Panc1 (cell line): ENCODE results near the gene GM2A. TPM values are rescaled to one million over a fixed set of nuclear protein-coding genes. Genes with fewer than 3 reads are reported as not detected.
"Not testable (repeated sequence)": the region's sequence is repeated elsewhere in the genome, so short reads cannot be mapped to it uniquely, and the experiment has no call there.

Experiments
- ATAC-seq: fragments of 200-7000 bp; cut with Tn5 transposase; 2 replicates; pipeline ENCODE4 v1.9.1; 2020; ENCODE audit warnings: mild to moderate bottlenecking, moderate library complexity
- BruUV-seq: library from RNA; stranded (reverse); fragments of 400-500 nt; replicated peaks from 2 replicates; lab custom pipeline; 2021; lab: Mats Ljungman, UMichigan
- CTCF ChIA-PET: fragments of 300-600 bp; sonication (Branson Sonifier 250); formaldehyde crosslinking; loops from one replicate; lab custom pipeline; 2022; ENCODE audit warnings: antibody characterized with exemption; lab: Charles Lee
- POLR2A ChIA-PET: fragments of 300-600 bp; sonication (Branson Sonifier 250); formaldehyde crosslinking; loops from one replicate; lab custom pipeline; 2022; ENCODE audit warnings: antibody characterized with exemption; lab: Charles Lee
- DNase-seq: peaks from one replicate; pipeline ENCODE4 v3.0.0-alpha.2; 2010; ENCODE audit warnings: low read depth, low spot score
- H3K27ac ChIP-seq: 2 replicates; pipeline ENCODE4 v1.5.1; 2011; ENCODE audit warnings: mild to moderate bottlenecking, low read length, inconsistent platforms
- H3K27me3 ChIP-seq: fragments of 200-500 bp; sonication (Bioruptor generic); 2 replicates; pipeline ENCODE4 v1.6.0; 2014; ENCODE audit warnings: low read length, inconsistent platforms; ENCODE audit not compliant: control insufficient read depth, insufficient read depth
- H3K36me3 ChIP-seq: fragments of 200-500 bp; sonication (Bioruptor generic); 2 replicates; pipeline ENCODE4 v1.5.1; 2014; ENCODE audit warnings: inconsistent platforms, mild to moderate bottlenecking, low read length, moderate library complexity; ENCODE audit not compliant: control insufficient read depth, insufficient read depth
- H3K4me1 ChIP-seq: 2 replicates; pipeline ENCODE4 v1.5.1; 2011; ENCODE audit warnings: inconsistent platforms, mild to moderate bottlenecking, low read length, moderate library complexity; ENCODE audit not compliant: control insufficient read depth, insufficient read depth
- H3K4me3 ChIP-seq, 2 experiments: 2 replicates each; pipeline ENCODE4 v1.5.1; 2011 to 2012; ENCODE audit warnings: low read depth in 2 of 2, low read length in 2 of 2, mild to moderate bottlenecking in 2 of 2, inconsistent platforms in 1 of 2, moderate library complexity in 1 of 2
- H3K9me3 ChIP-seq: fragments of 200-500 bp; sonication (Bioruptor generic); 2 replicates; pipeline ENCODE4 v1.5.1; 2014; ENCODE audit warnings: low read depth, mild to moderate bottlenecking, inconsistent platforms, low read length, moderate library complexity; ENCODE audit not compliant: control insufficient read depth, insufficient read depth
- POLR2AphosphoS5 ChIP-seq: IDR thresholded peaks from 2 replicates; pipeline ENCODE4 v1.6.1; 2012; ENCODE audit warnings: mild to moderate bottlenecking, low read depth, low read length, moderate library complexity
- SIN3A ChIP-seq: IDR thresholded peaks from 2 replicates; pipeline ENCODE4 v1.6.1; 2012; ENCODE audit warnings: low read depth, mild to moderate bottlenecking, low read length, moderate library complexity, borderline replicate concordance; ENCODE audit not compliant: insufficient read depth
- TCF7L2 ChIP-seq: IDR thresholded peaks from 2 replicates; pipeline ENCODE4 v1.6.1; 2011; ENCODE audit warnings: mild to moderate bottlenecking, low read depth, low read length, inconsistent platforms
- in situ Hi-C: cut with HindIII; loops from 2 replicates; pipeline ENCODE4 v1.10.0; 2016; ENCODE audit warnings: low sequenced_read_pairs, low pct_unique_long_range_greater_than_20kb
- intact Hi-C: fragments of 100-400 bp; cut with micrococcal nuclease; formaldehyde crosslinking; loops from one replicate; pipeline ENCODE4 v1.10.0; 2022; ENCODE audit not compliant: unreplicated experiment
- total RNA-seq: library from RNA; stranded (reverse); gene quantifications from one replicate; pipeline ENCODE4 v1.2.1, GENCODE V29; 2021; ENCODE audit not compliant: unreplicated experiment
- TF ChIP-seq, protein P1 (sequence below): fragments of 450-650 bp; IDR thresholded peaks from 2 replicates; pipeline ENCODE4 v1.5.1; 2017; ENCODE audit warnings: mild to moderate bottlenecking
- TF ChIP-seq, protein P2 (sequence below), 2 experiments: IDR thresholded peaks; 2 replicates each; pipeline ENCODE4 v1.6.1; 2011 to 2012; ENCODE audit warnings: low read depth in 2 of 2, control low read depth in 1 of 2, low read length in 1 of 2, mild to moderate bottlenecking in 1 of 2, moderate library complexity in 1 of 2; ENCODE audit not compliant: insufficient read depth in 1 of 2

GM2A gene
- total RNA-seq, 1 experiment from 2014 or later: 40.7 TPM

DNA sequence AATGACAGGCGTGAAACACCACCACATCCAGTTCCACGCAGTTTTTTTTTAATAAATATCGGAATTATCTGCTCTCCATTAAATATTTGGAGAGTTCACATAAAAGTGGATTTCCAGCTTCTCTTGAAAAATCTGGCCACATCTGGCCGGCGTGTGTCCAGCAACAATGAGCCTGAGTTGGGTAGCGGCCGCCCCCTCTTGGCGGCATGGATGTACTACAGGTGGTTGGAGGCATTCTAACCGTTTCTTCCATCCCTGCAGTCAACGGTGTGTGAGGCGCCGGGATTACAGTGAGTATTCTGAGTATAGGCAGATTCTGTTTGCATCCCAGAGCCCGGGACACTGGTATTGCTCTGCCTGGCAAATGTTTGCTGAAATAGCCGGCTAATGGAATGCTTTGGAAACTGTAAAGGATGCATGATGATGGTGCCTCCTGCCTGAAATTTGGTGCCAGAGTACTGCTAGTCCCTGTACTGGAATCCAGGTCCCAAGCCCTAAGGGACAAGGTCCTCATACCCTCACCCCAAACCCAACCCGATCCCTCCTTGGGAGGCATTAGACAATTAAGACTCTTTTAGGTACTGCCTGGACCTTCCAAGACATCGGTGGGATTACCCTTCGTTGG is 13.6 kb upstream of the GM2A start:
- TF ChIP-seq, protein P1, sequence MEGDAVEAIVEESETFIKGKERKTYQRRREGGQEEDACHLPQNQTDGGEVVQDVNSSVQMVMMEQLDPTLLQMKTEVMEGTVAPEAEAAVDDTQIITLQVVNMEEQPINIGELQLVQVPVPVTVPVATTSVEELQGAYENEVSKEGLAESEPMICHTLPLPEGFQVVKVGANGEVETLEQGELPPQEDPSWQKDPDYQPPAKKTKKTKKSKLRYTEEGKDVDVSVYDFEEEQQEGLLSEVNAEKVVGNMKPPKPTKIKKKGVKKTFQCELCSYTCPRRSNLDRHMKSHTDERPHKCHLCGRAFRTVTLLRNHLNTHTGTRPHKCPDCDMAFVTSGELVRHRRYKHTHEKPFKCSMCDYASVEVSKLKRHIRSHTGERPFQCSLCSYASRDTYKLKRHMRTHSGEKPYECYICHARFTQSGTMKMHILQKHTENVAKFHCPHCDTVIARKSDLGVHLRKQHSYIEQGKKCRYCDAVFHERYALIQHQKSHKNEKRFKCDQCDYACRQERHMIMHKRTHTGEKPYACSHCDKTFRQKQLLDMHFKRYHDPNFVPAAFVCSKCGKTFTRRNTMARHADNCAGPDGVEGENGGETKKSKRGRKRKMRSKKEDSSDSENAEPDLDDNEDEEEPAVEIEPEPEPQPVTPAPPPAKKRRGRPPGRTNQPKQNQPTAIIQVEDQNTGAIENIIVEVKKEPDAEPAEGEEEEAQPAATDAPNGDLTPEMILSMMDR: peak; percentile 84
- no peak for TF ChIP-seq SIN3A
- no TSS peak for BruUV-seq
- Histone ChIP-seq H3K27me3 (no peaks in the 10 kb centered on the region), H3K27ac (no peak overlapping the region), H3K36me3 (no peaks in the 10 kb centered on the region), H3K4me1 (no peaks in the 10 kb centered on the region), H3K9me3 (no peaks in the 10 kb centered on the region), H3K4me3 (no peak overlapping the region)
- intact Hi-C loops: loop anchor here (2.0 kb wide), 1 partner anchor 113 kb away; no protein-coding TSS in a partner anchor
- ChIA-PET POLR2A (no interaction called here), CTCF (interaction anchor here (0.6 to 1.0 kb wide), 3 partner anchors 13 to 114 kb away, joined by 3 to 7 read pairs (median 3); partner anchors contain the start of gene GM2A)
- in situ Hi-C loops: no loop called here
- DNase-seq: no peak
- ATAC-seq: peak; percentile 86

DNA sequence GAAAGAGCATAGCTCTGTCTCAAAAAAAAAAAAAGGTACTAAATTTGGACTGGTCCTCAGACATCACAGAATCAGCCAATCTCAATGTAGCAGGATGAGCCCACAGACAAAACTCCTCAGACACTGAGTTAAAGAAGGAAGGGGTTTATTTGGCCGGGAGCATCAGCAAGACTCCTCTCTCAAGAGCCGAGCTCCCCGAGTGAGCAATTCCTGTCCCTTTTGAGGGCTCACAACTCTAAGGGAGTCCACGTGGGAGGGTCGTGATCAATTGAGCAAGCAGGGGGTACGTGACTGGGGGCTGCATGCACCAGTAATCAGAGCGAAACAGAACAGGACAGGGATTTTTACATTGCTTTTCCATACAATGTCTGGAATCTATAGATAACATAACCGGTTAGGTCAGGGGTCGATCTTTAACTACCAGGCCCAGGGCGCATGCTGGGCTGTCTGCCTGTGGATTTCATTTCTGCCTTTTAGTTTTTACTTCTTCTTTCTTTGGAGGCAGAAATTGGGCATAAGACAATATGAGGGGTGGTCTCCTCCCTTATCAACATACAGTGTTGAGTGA is 12.6 kb upstream of the GM2A start:
- BruUV-seq, H3K27ac ChIP-seq, H3K36me3 ChIP-seq, intact Hi-C loops, ATAC-seq, in situ Hi-C loops, H3K4me3 ChIP-seq, H3K4me1 ChIP-seq, H3K27me3 ChIP-seq, H3K9me3 ChIP-seq, POLR2A ChIA-PET, DNase-seq: not testable (repeated sequence)
- CTCF ChIA-PET: interaction anchor here (0.6 kb wide), 1 partner anchor 12 kb away, joined by 7 read pairs; no protein-coding TSS in a partner anchor

DNA sequence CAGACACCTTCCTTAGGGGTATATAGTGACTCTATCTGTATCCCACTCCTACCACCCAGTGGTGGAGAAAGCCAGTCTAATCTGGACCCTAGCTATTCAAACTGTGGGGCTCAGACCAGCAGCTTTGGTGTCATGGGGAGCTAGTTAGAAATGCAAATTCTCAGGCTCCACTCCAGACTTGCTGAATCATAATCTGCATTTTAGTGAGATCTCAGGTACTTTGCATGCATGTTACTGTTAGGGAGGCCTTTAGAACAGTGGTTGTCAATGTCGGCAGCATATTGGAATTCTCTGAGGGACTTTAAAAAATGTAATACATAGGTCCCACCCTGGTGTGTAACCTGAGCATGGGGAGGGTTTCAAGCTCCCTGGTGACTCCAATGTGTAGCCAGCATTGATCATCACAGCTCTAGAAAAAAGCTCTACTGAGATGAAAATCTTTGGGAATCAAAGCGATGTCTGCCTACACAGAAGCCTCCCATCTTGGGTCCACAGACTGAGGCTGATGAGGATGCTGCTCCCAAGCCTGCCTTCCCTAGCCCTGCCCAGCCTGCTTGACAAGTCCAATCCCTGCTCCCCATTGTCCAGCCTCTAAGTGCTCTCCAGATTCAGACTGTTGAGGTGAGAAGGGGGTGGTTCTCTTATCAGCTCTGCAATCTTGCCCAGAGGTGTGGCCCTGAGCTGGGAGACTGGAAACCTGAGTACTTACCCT is 11.9 kb upstream of the GM2A start:
- no TSS peak for BruUV-seq
- CTCF ChIA-PET: no interaction called here
- Histone ChIP-seq H3K4me1 (no peaks in the 10 kb centered on the region), H3K36me3 (no peaks in the 10 kb centered on the region), H3K27me3 (no peaks in the 10 kb centered on the region), H3K9me3 (no peaks in the 10 kb centered on the region), H3K27ac (no peak overlapping the region), H3K4me3 (no peak overlapping the region)
- in situ Hi-C loops: no loop called here
- ATAC-seq: no peak
- TF ChIP-seq SIN3A (no peak), TCF7L2 (no peak), POLR2AphosphoS5 (no peak)
- TF ChIP-seq, protein P1: no peak
- TF ChIP-seq, protein P2, sequence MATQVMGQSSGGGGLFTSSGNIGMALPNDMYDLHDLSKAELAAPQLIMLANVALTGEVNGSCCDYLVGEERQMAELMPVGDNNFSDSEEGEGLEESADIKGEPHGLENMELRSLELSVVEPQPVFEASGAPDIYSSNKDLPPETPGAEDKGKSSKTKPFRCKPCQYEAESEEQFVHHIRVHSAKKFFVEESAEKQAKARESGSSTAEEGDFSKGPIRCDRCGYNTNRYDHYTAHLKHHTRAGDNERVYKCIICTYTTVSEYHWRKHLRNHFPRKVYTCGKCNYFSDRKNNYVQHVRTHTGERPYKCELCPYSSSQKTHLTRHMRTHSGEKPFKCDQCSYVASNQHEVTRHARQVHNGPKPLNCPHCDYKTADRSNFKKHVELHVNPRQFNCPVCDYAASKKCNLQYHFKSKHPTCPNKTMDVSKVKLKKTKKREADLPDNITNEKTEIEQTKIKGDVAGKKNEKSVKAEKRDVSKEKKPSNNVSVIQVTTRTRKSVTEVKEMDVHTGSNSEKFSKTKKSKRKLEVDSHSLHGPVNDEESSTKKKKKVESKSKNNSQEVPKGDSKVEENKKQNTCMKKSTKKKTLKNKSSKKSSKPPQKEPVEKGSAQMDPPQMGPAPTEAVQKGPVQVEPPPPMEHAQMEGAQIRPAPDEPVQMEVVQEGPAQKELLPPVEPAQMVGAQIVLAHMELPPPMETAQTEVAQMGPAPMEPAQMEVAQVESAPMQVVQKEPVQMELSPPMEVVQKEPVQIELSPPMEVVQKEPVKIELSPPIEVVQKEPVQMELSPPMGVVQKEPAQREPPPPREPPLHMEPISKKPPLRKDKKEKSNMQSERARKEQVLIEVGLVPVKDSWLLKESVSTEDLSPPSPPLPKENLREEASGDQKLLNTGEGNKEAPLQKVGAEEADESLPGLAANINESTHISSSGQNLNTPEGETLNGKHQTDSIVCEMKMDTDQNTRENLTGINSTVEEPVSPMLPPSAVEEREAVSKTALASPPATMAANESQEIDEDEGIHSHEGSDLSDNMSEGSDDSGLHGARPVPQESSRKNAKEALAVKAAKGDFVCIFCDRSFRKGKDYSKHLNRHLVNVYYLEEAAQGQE (IDR thresholded peaks at IDR 0.05; ENCODE audit: insufficient read depth in 1 of 2, low read depth in 2 of 2, low read length in 1 of 2): no peak
- POLR2A ChIA-PET: no interaction called here
- intact Hi-C loops: no loop called here
- no peak for DNase-seq
